GM21723 (cell line): ENCODE results near the gene KRTAP10-2.

Experiments
- ATAC-seq: cut with Tn5 transposase; IDR thresholded peaks from one replicate; pipeline ENCODE4 v1.9.1; 2021; ENCODE audit warnings: mild to moderate bottlenecking, moderate library complexity; ENCODE audit not compliant: unreplicated experiment

The KRTAP10-2 gene

DNA sequence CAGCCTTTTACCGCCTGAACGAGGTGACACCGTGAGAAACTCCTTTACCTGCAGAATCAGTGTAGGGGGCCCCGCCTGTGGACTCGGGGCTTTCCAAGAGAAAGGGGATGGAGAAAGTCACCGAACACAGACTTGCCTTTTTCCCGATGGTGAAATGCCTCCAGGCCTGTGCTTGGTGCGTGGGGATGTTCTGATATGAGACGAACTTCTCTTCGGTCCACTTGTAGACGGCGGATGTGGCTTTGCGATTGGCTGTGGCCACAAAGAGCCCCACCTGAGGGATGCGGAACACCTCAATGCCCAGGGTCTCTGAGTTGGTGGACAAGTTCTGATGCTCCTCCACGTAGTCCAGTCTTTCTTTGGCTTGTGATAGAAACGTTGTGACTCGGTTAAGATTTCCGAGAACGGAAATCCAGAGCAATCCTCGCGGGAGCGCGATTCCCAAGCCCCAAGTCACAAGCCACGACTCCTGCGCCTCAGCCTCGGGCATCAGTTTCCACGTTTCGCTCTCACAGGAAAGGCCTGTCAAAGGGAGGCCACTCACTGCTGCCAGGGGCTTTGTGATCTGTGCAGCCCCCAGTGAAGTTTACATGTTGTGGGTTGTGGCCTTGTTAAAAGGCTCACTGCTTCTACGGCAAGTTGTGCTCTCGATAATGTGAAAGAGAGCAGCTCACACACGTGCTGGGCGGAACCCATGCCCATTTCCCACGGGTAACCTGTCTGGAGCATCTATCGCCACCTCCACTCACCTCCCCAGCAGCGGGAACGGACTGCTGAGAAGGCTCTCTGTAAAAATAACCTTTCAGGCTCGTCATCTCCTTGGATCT lies 23.9 kb downstream of the KRTAP10-2 start:
- ATAC-seq = no peak

GRCh38 chr21:44526096-44526997 lies 25.0 kb downstream of the KRTAP10-2 start:
- no peak for ATAC-seq

- no peak for ATAC-seq
These were observed 25.8 kb downstream of the KRTAP10-2 start for GRCh38 chr21:44525391-44526095.

- no peak for ATAC-seq
These were observed 26.6 kb downstream of the KRTAP10-2 start for GRCh38 chr21:44524414-44525371.

DNA sequence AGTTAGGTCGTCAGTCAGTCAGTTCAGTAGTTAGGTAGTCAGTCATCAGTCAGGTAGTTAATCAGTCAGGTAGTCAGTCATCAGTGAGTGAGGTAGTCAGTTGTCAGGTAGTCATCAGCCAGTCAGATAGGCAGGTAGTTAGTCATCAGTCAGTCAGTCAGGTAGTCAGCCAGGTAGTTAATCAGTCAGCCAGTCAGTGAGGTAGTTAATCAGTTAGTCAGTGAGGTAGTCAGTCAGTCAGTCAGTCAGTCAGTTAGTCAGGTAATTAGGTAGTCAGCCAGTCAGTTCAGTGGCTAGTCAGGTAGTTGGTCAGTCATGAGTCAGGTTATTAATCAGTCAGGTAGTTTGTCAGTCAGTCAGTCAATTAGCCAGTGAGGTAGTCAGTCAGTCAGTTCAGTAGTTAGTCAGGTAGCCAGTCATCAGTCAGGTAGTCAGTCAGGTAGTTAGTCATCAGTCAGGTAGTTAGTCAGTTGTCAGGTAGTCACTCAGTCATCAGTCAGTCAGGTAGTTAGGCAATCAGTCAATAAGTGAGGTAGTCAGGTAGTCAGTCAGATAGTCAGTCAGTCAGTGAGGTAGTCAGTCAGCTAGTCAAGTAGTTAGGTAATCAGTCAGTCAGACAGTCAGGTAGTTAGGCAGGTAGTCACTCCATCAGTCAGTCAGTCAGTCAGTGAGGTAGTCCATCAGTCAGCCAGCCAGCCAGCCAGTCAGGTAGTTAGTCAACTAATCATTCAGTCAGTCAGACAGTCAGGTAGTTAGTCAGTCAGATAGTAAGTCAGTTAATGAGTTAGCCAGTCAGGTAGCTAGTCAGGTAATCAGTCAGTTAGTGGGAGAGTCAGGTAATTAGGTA lies 27.5 kb downstream of the KRTAP10-2 start:
- ATAC-seq = no peak

GRCh38 chr21:44522753-44523204 lies 28.5 kb downstream of the KRTAP10-2 start:
- ATAC-seq = no peak

- no peak for ATAC-seq
These were observed 29.2 kb downstream of the KRTAP10-2 start for GRCh38 chr21:44521928-44522752.

GRCh38 chr21:44521301-44521927 lies 29.9 kb downstream of the KRTAP10-2 start:
- ATAC-seq = no peak

DNA sequence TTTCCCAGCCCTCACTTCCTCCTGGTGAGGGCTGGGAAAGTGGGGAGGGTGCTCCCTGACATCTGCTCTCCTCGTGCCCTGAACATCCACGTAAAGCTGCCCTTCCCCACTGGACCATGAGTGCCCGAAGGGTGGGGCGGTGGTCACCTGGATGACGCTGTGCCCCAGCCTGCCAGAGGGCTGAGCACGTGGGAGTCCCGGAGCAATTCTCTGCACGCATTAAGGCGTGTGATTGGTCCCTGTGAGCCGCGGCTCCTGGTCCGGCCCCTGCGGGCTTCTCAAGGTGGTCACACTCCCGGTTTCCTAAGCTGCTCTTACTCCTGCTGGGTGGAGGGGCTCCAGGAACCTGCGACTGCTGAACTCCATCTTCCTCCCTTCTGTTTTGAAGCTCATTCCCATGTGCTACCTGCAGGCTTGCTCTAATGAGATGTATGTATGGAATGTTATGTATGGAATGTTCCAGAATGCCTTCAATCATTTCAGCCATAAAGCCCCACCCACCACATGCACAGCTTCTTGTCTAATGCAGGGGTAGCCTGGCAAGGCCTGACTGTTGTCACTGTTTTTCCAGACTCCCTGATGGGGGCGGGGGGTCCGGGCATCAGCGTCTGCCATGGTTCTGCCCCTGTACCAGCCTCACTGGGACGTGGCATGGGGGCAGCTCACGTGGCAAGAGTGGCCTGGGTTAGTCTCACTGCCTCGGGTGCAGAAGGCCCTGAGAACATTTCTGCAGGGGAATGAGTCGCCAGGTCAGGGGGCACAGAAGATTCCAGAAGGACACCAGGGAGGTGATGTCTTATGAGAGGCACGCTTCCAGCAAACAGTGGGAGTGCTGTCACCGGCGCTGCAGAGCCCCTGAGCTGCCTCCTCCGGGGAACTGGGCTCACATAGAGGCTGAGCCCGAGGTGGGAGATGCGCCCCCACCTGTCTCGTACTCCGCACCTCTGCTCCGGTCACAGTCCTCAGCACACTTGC lies 30.7 kb downstream of the KRTAP10-2 start:
- no peak for ATAC-seq

DNA sequence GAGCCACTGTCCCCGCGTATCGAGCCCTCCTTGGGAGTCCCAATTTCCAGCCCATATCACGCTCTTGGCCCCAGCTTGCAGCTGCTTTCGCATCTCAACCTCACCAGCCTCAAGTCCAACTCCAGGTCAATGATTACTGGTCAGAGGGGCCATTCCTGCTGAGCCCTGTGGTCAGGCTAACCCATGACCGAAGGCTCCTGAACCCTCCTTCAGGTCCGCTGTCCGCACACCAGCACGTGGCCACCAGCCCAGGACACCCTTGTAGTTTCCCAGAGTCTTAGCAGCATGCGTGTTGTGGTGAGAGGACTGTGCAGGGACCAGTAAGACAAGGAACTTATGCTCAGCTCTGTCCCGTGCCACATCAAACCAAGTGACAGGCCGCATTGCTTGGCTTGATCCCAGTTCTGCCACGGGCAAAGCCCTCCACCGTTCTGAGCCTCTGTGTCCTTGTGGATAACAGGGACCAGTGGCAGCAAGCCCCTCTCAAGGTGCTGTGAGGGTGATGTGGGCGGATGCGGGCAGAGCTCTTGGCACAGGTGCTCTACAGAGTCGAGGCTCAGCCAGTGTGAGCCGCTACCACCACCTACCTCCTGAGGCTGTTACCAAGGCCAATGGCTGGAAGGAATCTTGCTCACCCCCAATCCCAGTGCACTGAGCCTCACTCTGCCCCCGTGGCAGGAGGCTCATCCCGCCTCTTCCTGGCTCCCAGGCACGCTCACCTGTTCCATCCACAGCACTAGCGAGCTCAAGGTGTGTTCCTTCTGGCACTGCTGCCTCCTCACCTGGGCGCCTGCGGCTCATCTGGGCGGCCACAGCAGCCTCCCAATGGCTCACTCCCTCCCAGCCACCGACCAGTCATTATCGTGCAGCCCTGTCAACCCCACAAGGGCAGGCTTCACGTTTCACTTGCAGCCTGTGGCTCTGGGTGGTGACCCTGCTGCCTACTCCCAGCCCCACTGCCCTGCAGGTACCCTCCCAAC lies 31.7 kb downstream of the KRTAP10-2 start:
- no peak for ATAC-seq

- ATAC-seq = no peak
These were observed 32.6 kb downstream of the KRTAP10-2 start for GRCh38 chr21:44518686-44519085.

DNA sequence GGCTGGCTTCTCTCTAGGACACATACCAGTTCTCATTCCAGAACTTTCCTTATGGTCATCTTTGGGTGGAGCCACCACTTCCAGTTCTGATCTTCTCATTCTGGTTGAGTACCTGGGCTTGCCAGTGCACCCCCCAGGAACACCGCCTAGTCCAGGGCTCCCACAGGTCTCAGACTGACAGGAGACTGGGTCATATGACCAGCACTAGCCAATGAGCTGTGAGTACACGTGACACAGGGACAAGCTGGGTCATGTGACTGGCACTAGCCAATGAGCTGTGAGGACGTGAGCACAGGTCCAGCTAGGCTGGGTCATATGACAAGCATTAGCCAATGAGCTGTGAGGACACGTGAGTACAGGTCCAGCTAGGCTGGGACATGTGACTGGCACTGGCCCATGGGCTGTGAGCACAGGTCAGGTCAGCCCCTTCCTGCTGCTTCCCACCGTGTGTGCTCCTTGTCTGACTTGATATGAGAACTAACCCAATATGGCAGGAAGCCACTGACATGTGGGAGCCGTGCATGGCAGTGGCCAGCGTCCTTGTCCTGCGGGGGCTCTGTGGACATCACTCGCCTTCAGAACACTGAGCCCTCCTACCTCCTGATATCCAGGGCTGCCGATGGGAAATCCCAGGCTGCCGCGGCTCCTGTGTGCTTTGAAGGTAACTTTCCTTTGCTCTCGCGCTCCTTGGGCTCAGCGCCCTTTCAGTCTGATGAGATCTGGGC lies 34.0 kb downstream of the KRTAP10-2 start:
- ATAC-seq = no peak

DNA sequence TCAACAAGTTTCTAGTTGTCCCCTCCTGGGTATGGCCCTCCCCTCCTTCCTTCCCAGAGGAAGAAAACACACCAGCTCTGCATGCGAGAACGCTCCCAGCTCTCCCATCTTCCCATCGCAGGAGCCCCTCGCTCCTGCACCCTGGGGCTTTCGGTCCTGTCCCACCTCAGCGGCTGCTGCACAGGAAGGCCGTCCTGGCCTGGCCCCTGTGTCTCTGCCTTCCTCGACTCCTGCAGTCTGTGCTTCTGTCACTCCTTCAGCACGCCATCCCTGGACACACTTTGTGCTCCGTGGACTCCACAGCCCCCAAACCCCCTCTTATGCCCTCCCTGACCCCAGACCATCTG lies 34.5 kb downstream of the KRTAP10-2 start:
- ATAC-seq = no peak

- no peak for ATAC-seq
These were observed 35.0 kb downstream of the KRTAP10-2 start for GRCh38 chr21:44516342-44516741.
